AG09309 (cell line): ENCODE data around the gene BIK.
"Not testable (repeated sequence)": the region's sequence is repeated elsewhere in the genome, so short reads cannot be mapped to it uniquely, and the experiment has no call there.

Source experiments
- DNase-seq: peaks from one replicate; pipeline ENCODE4 v3.0.0-alpha.2; 2010; ENCODE audit warnings: low read depth
- H3K4me3 ChIP-seq: 2 replicates; pipeline ENCODE4 v1.5.1; 2011; ENCODE audit warnings: mild to moderate bottlenecking, low read depth, low read length, moderate library complexity; ENCODE audit not compliant: control insufficient read depth
- TF ChIP-seq, protein P1 (sequence below): IDR thresholded peaks from 2 replicates; pipeline ENCODE4 v1.5.1; 2011; ENCODE audit warnings: mild to moderate bottlenecking, low read depth, low read length, inconsistent platforms; ENCODE audit not compliant: insufficient read depth, control insufficient read depth; ENCODE audit errors: missing control alignments

The BIK gene

DNA sequence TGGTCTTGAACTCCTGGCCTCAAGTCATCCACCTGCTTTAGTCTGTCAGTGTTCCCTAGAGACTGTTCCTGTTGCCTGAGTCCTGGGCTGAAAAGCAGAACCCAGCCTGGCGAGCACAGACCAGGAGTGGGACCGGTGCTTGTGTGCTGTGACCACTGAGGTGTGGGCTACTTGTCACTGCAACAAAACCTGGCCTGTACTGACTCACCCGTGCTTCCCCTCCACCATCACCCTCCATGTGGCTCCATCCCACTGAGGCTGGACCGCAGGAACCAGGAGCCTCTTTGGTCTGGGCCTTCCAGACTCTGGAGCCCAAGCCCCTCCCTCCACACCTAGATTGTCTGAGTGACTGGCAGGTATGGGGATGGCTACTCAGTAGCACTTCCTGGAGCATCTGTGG, 24.0 kb downstream of the BIK start:
- TF ChIP-seq, protein P1, sequence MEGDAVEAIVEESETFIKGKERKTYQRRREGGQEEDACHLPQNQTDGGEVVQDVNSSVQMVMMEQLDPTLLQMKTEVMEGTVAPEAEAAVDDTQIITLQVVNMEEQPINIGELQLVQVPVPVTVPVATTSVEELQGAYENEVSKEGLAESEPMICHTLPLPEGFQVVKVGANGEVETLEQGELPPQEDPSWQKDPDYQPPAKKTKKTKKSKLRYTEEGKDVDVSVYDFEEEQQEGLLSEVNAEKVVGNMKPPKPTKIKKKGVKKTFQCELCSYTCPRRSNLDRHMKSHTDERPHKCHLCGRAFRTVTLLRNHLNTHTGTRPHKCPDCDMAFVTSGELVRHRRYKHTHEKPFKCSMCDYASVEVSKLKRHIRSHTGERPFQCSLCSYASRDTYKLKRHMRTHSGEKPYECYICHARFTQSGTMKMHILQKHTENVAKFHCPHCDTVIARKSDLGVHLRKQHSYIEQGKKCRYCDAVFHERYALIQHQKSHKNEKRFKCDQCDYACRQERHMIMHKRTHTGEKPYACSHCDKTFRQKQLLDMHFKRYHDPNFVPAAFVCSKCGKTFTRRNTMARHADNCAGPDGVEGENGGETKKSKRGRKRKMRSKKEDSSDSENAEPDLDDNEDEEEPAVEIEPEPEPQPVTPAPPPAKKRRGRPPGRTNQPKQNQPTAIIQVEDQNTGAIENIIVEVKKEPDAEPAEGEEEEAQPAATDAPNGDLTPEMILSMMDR = no peak
- no peak overlapping the region for H3K4me3 ChIP-seq
- no peak for DNase-seq

DNA sequence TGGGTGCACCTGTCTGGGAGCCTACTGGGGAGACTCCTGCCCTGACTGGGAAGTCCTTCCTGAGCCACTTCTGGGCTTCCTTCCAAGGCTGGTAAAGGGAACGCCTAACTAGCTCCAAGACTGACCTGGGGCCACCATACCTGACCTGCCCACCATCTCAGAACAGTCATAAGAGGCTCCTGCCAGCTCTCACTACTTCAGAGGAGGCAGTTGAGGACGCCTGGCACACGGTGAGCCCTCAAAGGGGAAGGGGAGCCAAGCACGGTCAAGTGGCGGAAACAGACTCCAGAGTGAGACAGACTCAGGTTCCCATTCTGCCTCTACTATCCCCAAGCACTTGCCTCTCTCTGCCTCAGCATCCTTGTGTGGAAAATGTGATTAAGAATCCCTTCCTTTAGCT, 25.0 kb downstream of the BIK start:
- TF ChIP-seq, protein P1 = no peak
- H3K4me3 ChIP-seq = no peak overlapping the region
- DNase-seq = no peak

DNA sequence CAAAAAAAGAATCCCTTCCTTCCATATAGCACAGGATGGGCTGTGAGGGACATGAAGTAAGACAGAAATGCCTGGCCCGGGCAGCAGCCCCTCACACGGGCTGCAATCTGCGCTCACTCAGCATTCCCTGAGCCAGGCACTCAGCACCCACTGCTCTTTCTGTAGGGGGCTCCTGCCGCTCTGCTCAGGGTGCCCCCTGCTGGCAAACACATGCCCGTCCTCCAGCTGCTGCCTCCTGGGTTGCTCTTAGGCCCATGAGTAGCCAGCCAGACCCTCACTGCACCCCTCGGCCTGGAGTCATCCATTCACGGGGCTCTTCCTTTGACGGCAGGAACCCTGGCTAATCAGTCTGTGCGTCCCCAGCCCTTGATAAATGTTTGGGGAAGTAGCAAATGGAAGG, 25.7 kb downstream of the BIK start:
- TF ChIP-seq, protein P1 = peak; percentile 72
- DNase-seq = no peak

DNA sequence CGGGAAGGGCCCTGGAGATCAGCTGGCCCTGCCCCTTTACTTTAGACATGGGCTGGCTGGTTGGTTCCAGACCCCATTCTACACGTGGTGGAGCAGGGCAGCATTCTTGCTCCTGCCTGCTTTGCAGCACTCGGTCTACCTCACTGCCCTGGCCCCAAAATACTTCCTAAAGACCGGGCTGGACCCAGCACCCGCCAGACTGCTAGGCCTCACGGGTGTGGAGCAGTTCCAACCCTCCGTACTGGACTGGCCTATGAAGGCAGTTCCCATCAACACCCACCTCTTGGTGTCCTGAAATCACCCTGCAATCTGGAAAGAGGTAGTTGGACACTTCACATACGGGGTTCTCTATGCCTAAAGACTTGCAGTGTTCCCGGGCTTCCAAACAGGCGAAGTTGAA, 26.3 kb downstream of the BIK start:
- no peak for DNase-seq
- TF ChIP-seq, protein P1 = no peak
- no peak overlapping the region for H3K4me3 ChIP-seq

More for the DNA sequence above, 25.7 kb downstream of the BIK start:
- no peak overlapping the region for H3K4me3 ChIP-seq

DNA sequence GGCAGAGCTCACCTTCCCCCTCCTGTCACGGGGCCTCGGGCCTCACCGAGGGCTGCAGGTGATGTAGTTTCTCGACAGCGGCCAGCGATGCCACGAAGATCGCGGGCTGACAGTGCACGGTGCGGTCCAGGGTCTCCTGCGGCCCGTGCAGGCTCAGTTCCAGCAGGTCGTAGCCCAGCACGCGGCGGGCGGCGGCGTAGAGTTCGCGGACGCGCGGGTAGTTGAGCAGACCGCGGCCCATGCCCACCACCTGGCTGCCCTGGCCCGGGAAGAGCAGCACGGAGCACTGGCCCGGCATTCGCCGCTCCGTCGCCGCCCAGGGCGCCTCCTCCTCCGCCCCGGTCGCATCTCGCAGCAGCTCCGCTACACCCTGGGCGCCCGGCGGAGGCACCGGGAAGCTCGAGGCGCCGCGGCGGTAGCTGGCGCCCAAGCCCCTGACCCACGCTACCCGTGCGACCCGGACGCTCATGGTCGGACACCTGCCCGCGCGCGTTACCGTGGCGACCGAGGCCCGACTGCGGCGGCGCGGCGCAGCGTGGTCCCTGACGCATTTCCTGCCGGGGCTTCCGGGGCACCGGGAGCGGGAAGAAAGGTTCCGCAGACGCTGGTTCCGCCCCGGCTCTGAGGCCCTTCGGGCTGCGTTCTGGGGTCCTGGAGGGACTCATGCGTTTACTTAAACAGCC, 32.5 kb downstream of the BIK start, which contains the start of gene MCAT:
Gene MCAT, minus strand, starts transcription at position 519 of the 683 bp plus-strand sequence. Its CDS starts 50 bp downstream, at position 469.
- H3K4me3 ChIP-seq = peak within 1 kb of the TSS; percentile 92
- no peak for DNase-seq
- TF ChIP-seq, protein P1 = no peak

DNA sequence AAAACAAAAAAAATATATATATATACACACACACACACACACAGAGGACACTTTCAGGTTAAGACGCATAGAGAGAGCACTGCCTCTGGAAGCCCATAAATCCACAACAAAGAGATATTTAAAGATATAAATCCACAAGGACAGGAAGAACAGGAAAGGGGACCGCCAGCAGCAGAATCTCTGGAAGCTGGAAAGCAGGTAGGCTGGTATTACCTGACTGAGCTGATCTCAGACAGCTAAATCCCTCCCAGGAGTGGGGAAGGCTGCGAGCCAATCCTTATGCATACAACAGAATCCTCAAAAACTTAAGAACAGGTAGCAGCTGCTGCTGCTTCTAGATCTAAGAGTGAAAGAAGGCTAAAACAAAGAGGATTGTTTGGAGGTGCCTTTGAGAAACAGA, 34.4 kb downstream of the BIK start:
- TF ChIP-seq, protein P1 = no peak
- DNase-seq = no peak

DNA sequence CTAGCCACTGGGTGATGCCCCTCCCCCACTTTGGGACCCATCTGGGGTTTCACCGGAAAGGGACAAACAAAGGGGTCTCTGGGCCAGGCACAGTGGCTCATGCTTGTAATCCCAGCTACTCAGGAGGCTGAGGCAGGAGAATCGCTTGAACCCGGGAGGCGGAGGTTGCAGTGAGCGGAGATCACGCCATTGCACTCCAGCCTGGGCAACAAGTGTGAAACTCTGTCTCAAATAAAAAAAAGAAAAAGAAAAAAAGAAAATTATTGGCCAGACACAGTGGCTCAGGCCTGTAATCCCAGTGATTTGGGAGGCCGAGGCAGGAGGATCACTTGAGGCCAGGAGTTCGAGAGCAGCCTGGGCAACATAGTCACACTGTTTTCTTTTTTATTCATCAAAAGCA, 34.8 kb downstream of the BIK start:
- not testable (repeated sequence) for DNase-seq, H3K4me3 ChIP-seq

More for the DNA sequence above, 34.4 kb downstream of the BIK start:
- no peak overlapping the region for H3K4me3 ChIP-seq

DNA sequence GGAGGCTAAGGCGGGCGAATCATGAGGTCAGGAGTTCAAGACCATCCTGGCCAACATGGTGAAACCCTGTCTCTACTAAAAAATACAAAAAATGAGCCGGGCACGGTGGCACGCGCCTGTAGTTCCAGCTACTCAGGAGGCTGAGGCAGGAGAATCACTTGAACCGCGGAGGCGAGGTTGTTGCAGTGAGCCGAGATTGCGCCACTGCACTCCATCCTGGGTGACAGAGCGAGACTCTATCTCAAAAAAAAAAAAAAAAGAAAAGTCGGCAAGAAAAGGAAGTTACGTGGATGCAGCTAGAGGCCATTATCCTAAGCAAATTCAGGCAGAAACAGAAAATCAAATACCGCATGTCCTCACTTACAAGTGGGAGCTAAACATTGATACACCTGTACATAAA, 35.8 kb downstream of the BIK start:
- not testable (repeated sequence) for DNase-seq, H3K4me3 ChIP-seq
